ENCODE data around the gene ZBTB11. TPM values are rescaled to one million over a fixed set of nuclear protein-coding genes. Genes with fewer than 3 reads are reported as not detected.
"Not testable (repeated sequence)": the region's sequence is repeated elsewhere in the genome, so short reads cannot be mapped to it uniquely, and the experiment has no call there.

The ZBTB11 gene
- total and polyA plus RNA-seq, 2 experiments from 2014 or later = 5.1 to 19.0 TPM

DNA sequence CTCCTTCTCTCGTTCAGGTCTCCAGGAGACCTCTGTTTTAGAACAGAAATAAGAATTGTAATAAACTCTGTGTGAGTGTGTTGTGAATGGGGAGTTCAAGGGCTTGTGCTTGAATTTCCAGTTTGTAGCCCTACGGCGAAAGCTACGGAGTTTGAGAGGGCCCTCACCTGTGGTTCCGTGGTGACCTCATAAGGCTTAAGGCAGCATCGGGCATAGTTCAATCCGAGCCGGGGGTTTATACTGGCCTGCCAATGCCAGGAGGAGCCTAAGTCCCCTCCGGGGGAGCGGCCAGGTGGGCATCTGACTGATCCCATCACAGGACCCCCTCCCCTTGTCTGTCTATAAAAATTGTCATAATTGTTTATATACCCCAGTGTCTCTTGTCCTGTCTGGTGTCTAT is 43.7 kb downstream of the ZBTB11 start:
- no peak overlapping the region for H2AFZ ChIP-seq
- H3K27me3 ChIP-seq = no peaks in the 10 kb centered on the region
- H3K9me3 ChIP-seq (ENCODE audit: low read depth) = no peaks in the 10 kb centered on the region
- H3K4me2 ChIP-seq = no peak overlapping the region
- no peak for DNase-seq (ENCODE audit: low spot score)
- H4K20me1 ChIP-seq (ENCODE audit: insufficient read depth, poor library complexity, severe bottlenecking) = no peaks in the 10 kb centered on the region
- TF ChIP-seq EZH2 (IDR thresholded peaks at IDR 0.05; ENCODE audit: borderline replicate concordance) (no peak), EZH2phosphoT487 (IDR thresholded peaks at IDR 0.05; ENCODE audit: low read depth, severe bottlenecking, unreplicated experiment) (no peak)
- TF ChIP-seq, protein P1, sequence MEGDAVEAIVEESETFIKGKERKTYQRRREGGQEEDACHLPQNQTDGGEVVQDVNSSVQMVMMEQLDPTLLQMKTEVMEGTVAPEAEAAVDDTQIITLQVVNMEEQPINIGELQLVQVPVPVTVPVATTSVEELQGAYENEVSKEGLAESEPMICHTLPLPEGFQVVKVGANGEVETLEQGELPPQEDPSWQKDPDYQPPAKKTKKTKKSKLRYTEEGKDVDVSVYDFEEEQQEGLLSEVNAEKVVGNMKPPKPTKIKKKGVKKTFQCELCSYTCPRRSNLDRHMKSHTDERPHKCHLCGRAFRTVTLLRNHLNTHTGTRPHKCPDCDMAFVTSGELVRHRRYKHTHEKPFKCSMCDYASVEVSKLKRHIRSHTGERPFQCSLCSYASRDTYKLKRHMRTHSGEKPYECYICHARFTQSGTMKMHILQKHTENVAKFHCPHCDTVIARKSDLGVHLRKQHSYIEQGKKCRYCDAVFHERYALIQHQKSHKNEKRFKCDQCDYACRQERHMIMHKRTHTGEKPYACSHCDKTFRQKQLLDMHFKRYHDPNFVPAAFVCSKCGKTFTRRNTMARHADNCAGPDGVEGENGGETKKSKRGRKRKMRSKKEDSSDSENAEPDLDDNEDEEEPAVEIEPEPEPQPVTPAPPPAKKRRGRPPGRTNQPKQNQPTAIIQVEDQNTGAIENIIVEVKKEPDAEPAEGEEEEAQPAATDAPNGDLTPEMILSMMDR (IDR thresholded peaks at IDR 0.05; ENCODE audit: poor library complexity) = no peak
- WGBS (ENCODE audit: low lambda C conversion rate, missing lambda C conversion rate) = 87% methylated on average over 10 of the region's 10 CpGs
- no peaks in the 10 kb centered on the region for H3K9me2 ChIP-seq (replicated peaks; ENCODE audit: insufficient read depth)
- H3K4me3 ChIP-seq = no peak overlapping the region
- H3K79me2 ChIP-seq = no peaks in the 10 kb centered on the region
- H3K27ac ChIP-seq = no peak overlapping the region
- no peaks in the 10 kb centered on the region for H3K4me1 ChIP-seq (ENCODE audit: insufficient read depth)
- no peaks in the 10 kb centered on the region for H3K36me3 ChIP-seq (replicated peaks; ENCODE audit: insufficient read depth, low read depth)

DNA sequence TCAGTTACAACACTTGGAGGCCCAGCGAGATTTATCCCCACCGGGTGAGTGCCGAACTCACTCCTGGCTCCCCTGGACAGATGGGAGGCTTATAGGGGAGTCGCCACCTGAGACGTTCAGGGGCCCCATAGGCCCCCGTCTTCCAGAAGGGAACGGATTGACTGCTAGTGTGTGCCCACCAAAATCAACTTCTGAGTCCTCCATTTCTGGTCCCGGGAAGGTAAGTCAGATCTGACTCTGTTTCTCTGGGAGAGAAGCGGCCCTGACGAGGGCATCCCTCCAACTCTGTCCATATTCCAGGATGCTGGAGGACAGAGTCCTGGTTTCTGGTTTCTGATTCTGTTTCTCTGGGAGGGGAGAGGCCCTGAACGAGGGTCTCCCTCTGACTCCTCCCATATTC is 44.3 kb downstream of the ZBTB11 start:
- TF ChIP-seq EZH2phosphoT487 (IDR thresholded peaks at IDR 0.05; ENCODE audit: low read depth, severe bottlenecking, unreplicated experiment) (no peak), EZH2 (IDR thresholded peaks at IDR 0.05; ENCODE audit: borderline replicate concordance) (no peak)
- TF ChIP-seq, protein P1 (IDR thresholded peaks at IDR 0.05; ENCODE audit: poor library complexity) = no peak
- no peak overlapping the region for H3K4me2 ChIP-seq
- no peak overlapping the region for H2AFZ ChIP-seq
- no peaks in the 10 kb centered on the region for H4K20me1 ChIP-seq (ENCODE audit: insufficient read depth, poor library complexity, severe bottlenecking)
- no peaks in the 10 kb centered on the region for H3K9me3 ChIP-seq (ENCODE audit: low read depth)
- no peaks in the 10 kb centered on the region for H3K79me2 ChIP-seq
- no peaks in the 10 kb centered on the region for H3K36me3 ChIP-seq (replicated peaks; ENCODE audit: insufficient read depth, low read depth)
- no peak overlapping the region for H3K27ac ChIP-seq
- no peak for DNase-seq (ENCODE audit: low spot score)
- H3K4me1 ChIP-seq (ENCODE audit: insufficient read depth) = no peaks in the 10 kb centered on the region
- H3K9me2 ChIP-seq (replicated peaks; ENCODE audit: insufficient read depth) = no peaks in the 10 kb centered on the region
- 84% methylated on average over 11 of the region's 11 CpGs for WGBS (ENCODE audit: low lambda C conversion rate, missing lambda C conversion rate)
- no peaks in the 10 kb centered on the region for H3K27me3 ChIP-seq
- no peak overlapping the region for H3K4me3 ChIP-seq

DNA sequence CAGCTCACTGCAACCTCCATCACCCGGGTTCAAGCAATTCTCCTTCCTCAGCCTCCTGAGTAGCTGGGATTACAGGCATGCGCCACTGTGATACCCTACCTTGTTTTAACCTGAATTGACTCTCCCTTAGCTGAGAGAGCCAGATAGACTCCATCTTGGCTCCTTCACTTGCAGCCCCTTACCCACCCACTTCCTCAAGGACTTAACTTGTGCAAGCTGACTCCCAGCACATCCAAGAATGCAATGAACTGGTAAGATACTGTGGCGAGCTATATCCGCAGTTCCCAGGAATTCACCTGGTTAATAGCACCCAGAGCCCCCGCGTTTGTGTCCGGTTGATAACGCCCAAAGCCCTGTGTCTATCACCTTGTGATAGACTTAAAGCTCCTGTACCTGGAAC is 45.0 kb downstream of the ZBTB11 start:
- not testable (repeated sequence) for H3K36me3 ChIP-seq (replicated peaks; ENCODE audit: insufficient read depth, low read depth); H3K27me3 ChIP-seq; H3K4me3 ChIP-seq; H4K20me1 ChIP-seq (ENCODE audit: insufficient read depth, poor library complexity, severe bottlenecking); H2AFZ ChIP-seq; H3K4me2 ChIP-seq; DNase-seq (ENCODE audit: low spot score); H3K27ac ChIP-seq; H3K9me2 ChIP-seq (replicated peaks; ENCODE audit: insufficient read depth); H3K9me3 ChIP-seq (ENCODE audit: low read depth); H3K79me2 ChIP-seq; H3K4me1 ChIP-seq (ENCODE audit: insufficient read depth)
- WGBS (ENCODE audit: low lambda C conversion rate, missing lambda C conversion rate) = 65% methylated on average over 8 of the region's 8 CpGs

DNA sequence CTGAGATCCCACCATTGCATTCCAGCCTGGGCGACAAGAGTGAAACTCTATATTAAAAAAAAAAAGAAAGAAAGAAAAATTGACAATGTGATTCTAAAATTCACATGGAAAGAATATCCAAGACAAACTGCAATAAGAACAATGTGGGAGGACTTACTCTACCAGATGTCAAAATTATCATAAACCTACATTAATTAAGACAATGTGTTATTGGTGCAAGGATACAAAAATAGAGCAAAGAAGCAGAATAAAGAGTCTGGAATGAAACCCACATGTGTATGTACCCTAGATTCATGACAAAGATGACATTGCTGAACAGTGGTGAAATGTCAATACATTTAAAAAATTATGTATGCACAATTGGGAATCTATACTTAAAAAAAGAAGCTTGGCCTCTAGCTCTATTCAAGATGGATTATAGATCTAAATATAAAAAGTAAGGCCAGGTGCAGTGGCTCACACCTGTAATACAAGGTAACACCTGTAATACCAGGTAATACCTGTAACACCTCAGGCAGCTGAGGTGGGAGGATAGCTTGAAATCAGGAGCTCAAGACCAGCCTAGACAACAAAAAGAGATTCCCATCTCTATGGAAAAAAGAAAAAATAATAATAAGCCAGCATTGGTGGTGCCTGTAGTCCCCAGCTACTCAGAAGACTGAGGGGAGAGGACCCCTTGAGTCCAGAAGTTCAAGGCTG is 45.7 kb downstream of the ZBTB11 start:
- no peaks in the 10 kb centered on the region for H3K36me3 ChIP-seq (replicated peaks; ENCODE audit: insufficient read depth, low read depth)
- no peak overlapping the region for H3K4me3 ChIP-seq
- no peak for TF ChIP-seq EZH2 (IDR thresholded peaks at IDR 0.05; ENCODE audit: borderline replicate concordance)
- TF ChIP-seq EZH2phosphoT487 (IDR thresholded peaks at IDR 0.05; ENCODE audit: low read depth, severe bottlenecking, unreplicated experiment) = no peak
- TF ChIP-seq, protein P1 (IDR thresholded peaks at IDR 0.05; ENCODE audit: poor library complexity) = no peak
- no peaks in the 10 kb centered on the region for H3K9me2 ChIP-seq (replicated peaks; ENCODE audit: insufficient read depth)
- H4K20me1 ChIP-seq (ENCODE audit: insufficient read depth, poor library complexity, severe bottlenecking) = no peaks in the 10 kb centered on the region
- no peak overlapping the region for H3K4me2 ChIP-seq
- H2AFZ ChIP-seq = no peak overlapping the region
- 91% methylated on average over 1 of the region's 1 CpG for WGBS (ENCODE audit: low lambda C conversion rate, missing lambda C conversion rate)
- no peaks in the 10 kb centered on the region for H3K79me2 ChIP-seq
- no peaks in the 10 kb centered on the region for H3K27me3 ChIP-seq
- H3K4me1 ChIP-seq (ENCODE audit: insufficient read depth) = no peaks in the 10 kb centered on the region
- no peak for DNase-seq (ENCODE audit: low spot score)
- H3K27ac ChIP-seq = no peak overlapping the region
- no peaks in the 10 kb centered on the region for H3K9me3 ChIP-seq (ENCODE audit: low read depth)

All from hepatocyte (in vitro differentiated cells).